ENCODE measurements around the gene PLEKHG5.

GRCh38 chr1:6462412-6463119 lies 28.9 kb downstream of the PLEKHG5 start:
- no peak for TF ChIP-seq CTCF (IDR thresholded peaks at IDR 0.05)
- TF ChIP-seq POLR2AphosphoS5 (IDR thresholded peaks at IDR 0.05), result no peak
- no peak for TF ChIP-seq POLR2A (IDR thresholded peaks at IDR 0.05)
